ENCODE results near the gene CT45A3. TPM values are rescaled to one million over a fixed set of nuclear protein-coding genes. Genes with fewer than 3 reads are reported as not detected.

Gene CT45A3
- total RNA-seq: not detected in 2 replicates

GRCh38 chrX:135768091-135768490 lies at the start of gene CT45A3:
Gene CT45A3, minus strand, starts transcription at chrX:135768191. Its CDS starts 3,747 bp downstream, at chrX:135764444.

GRCh38 chrX:135802687-135803086 lies 34.7 kb upstream of the CT45A3 start, which contains the start of gene CT45A6:
Gene CT45A6, minus strand, starts transcription at chrX:135802787. Its CDS starts 3,794 bp downstream, at chrX:135798993.

GRCh38 chrX:135785403-135785802 lies 17.4 kb upstream of the CT45A3 start, which contains the start of gene CT45A5:
Gene CT45A5, minus strand, starts transcription at chrX:135785503. Its CDS starts 3,774 bp downstream, at chrX:135781729.

GRCh38 chrX:135713183-135713689 lies 54.8 kb downstream of the CT45A3 start, which contains the start of gene CT45A1:
Gene CT45A1, plus strand, starts transcription at chrX:135713639. Its CDS starts 5,302 bp downstream, at chrX:135718941.

Small RNAs within 50 kb of the gene (small RNA-seq; reads per million reads assigned to genes)
- gene AC240442.1: not detected

Other genes with a start within 250 kb of the CT45A3 start
- 3.9 and 4.6 TPM in 2 replicates for gene INTS6L, start 247.5 kb downstream of the CT45A3 start, total RNA-seq
- not detected in 2 replicates for gene CT45A1, start 54.6 kb downstream of the CT45A3 start, total RNA-seq
- not detected in 2 replicates for gene CT45A5, start 17.3 kb upstream of the CT45A3 start, total RNA-seq
- gene CT45A6, start 34.6 kb upstream of the CT45A3 start, total RNA-seq: not detected in 2 replicates
- gene CT45A2, start 51.8 kb upstream of the CT45A3 start, total RNA-seq: not detected in 2 replicates
- gene CT45A7, start 69.1 kb upstream of the CT45A3 start, total RNA-seq: not detected in 2 replicates
- gene CT45A8, start 86.3 kb upstream of the CT45A3 start, total RNA-seq: not detected in 2 replicates
- gene CT45A9, start 103.6 kb upstream of the CT45A3 start, total RNA-seq: not detected in 2 replicates
- gene CT45A10, start 125.3 kb upstream of the CT45A3 start, total RNA-seq: not detected in 2 replicates
- gene SAGE1, start 125.5 kb upstream of the CT45A3 start, total RNA-seq: not detected in 2 replicates
- gene MMGT1, start 205.8 kb upstream of the CT45A3 start, total RNA-seq: 18.9 and 20.7 TPM in 2 replicates
- gene SLC9A6, start 217.2 kb upstream of the CT45A3 start, total RNA-seq: 16.0 and 16.7 TPM in 2 replicates

Data from vein endothelial cell (primary cell).